Embryonic facial prominence (tissue), 1 donor: ENCODE results near the gene THRB.

Source experiments
- DNase-seq: peaks from one replicate; pipeline ENCODE4 v3.0.0-alpha.2; 2016; ENCODE audit errors: extremely low spot score

The THRB gene

DNA sequence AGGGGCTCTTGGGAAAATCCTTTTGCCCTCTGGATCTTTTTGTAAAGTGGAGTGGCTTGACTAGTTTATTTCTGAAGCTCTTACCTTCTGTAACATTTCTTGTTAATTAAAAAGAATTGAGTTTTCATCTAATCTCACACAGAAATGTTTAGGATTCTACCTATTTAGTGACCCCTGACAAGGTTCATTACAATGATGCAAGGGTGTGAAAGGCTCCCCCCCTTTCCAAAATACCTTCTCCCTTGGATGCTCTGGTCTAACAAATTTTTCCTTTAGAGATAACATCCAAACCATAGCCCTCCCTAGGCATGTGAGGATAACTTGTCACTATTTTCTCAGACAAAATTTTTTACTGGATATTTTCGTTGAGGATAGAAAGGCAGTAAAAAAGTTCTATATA, 223.9 kb downstream of the THRB start:
- DNase-seq = no peak

DNA sequence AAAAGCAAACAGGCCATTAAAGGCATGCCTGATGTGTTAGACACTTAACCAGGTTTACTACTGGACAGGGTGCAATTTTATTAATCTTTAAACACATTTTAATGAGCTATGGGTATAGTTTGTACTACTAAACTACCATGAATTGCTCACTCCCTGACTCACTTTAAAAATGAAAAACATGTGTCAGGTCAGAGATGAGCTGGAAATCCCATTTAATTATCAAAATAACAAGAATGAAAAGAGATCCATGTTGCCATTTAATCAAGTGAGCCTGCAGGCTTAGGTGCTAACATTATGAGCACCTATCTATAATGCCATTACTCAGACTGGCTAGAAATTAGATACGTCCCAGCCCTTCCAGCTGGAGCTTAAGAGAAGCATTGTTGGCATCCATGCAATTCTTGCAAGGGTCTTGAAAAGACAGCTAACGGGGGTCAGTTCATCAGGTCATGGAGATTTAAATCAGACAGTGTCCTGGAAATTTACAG, 224.4 kb downstream of the THRB start:
- no peak for DNase-seq

DNA sequence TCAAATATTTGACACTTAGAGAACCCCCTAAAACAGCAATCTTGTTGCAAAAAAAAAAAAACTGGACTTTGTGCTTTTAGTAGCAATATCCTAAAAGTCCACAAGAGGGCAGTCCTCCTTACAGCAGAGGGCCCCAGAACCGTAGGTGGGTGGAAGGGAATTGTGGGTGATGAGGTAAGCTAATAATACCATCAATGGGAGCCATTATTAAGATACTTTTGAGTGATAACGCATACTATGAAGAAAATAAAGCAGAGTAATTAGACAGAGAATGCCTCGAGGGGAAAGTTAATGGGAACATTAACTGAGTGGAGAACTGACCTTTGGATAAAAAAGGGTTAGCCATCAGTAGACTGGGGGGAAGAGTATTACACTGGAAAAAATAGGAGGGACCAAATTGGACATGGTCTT, 229.9 kb downstream of the THRB start:
- DNase-seq = no peak

DNA sequence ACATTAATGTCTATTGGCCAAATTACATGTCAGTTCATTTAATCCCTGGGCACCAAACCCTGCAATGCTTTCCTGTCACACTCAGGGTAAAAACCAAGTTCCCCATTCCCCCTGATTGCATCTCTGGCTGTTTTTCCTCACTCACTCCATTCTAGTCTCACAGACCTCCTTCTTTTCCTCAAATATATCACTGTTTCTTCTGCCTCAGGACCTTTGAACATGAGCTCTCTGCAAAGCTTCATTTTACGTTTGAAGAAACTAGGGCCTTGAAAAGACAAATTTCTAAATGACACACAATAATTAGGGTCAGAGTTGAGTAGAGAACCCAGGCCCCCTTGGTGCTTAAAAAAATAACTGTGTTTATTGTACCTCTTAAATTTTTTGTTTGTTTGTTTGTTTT, 230.6 kb downstream of the THRB start:
- DNase-seq = no peak

DNA sequence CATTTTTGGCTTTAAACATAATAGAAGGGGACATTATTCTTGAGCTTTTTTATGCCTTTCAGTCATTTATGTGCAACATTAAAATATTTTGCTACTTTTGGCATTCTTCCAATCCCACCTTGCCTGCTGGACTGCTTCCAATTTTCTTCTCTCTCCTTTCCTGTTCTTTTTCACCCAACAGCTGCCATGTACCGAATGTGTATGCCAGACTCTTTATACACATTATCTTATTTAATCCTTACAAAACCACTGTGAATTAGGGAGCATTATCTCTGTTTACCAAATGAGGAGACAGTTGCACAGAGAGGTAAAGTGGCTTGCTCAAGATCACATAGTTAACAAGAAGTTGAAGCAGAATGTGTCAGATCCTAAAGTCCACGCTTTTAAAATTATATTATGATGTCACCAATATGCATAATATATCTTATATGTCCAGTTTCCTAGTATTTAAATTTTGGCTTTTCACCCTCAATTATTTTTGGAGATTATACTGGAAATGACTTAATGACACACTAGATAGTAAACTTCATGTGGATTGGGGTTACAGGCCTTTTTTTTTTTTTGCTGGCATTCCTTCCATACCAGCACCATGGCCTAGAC, 231.5 kb downstream of the THRB start:
- DNase-seq = no peak

DNA sequence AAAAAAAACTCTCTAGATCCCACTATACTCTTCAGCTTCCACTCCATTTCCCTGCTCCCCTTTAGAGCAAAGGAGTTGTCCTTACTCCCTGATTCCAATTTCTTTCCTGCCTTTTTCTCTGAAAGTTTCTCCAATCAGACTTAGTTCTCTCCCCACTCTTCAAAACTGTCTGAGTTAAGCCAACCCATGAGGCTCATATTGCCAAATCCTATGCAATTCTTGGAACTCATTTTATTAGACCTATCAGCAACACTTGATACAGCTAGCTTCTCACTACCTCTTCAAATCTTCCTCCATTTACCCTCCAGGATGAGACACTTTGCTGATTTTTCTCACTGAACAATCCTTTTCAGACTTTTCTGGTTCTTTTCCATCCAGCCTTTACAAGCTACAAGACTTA, 233.1 kb downstream of the THRB start:
- DNase-seq = no peak

DNA sequence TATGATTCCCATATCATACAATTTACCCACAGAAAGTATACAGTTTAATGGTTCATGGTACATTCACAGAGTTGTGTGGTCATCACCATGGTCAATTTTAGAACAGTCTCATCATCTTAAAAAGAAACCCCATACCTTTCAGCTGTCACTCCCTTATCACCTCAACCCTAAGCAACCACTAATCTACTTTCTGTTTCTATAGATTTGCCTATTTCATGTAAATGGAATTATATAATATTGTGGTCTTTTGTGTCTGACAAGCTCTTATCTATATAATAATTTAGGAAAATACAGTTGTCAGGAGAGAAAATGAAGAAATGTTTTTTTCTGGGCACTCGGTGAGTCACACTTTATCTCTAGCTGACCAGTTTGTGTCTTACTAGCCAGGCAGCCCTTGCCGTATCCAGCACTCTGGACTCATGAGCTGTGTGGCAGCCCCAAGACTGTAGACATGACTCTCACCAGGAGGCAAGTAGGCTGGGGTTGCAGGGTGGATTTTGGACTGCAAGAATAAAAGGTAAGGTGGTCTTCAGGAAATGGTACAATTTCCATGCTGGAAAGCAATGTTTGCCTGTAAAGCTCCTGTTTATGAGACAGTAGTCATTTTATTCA, 234.6 kb downstream of the THRB start:
- no peak for DNase-seq

DNA sequence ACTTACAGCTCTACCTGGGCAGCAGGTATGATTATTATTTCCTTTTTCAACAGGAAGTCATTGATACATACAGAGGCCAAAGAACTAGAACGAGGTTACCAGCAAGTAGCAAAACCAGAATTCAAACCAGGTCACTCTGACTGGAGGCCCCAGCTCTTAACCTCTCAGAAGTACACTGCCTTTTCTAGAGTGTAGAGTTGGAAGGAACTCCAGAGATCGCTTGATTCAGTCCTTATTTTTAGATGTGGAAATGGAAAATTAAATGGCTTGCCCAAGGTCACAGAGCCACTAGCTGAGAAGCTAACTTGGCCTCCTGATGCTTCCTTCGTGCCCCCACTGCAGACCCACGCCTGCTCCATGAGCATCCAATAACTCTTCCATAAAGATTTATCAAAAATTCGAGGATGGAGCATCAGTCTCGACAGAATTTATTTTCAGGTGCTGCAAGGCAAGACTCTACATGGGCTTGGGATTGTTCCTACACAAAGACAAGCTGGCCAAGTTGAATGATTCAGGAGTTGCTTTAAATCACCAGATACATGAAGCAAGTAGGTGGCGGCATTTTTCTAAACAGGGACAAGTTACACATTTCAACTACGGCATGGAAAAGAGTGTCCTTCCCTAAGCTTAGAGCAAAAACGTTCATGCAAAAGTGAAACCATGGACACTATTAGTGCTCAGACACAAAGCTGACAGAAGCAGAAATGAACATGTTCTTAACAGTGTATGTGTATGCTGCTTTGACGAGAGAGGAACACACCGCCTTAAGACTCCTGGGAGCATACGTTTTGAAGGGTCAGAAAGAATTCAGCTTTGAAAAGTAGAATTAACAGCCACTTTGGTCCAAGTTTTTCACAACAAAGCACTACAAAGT, 235.7 kb downstream of the THRB start:
- no peak for DNase-seq

DNA sequence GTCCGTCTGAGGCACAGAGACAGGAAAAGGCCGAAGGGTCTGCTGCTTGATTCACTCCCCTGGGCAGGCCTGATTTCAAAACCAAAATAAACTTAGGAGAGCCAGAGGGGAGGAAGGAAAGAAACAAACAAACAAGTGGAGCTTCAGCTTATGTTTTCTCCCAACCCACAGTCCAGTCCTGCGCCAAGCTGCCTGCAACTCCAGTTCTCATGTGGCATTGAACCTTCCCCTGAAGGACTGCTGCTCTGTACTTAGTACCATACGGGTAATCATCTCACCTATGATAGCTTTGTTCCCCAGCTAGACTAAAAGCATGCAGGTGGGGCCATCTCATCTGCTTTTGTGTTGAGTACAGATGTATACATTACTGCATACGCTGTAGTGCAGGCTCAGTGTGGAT, 236.4 kb downstream of the THRB start:
- no peak for DNase-seq

DNA sequence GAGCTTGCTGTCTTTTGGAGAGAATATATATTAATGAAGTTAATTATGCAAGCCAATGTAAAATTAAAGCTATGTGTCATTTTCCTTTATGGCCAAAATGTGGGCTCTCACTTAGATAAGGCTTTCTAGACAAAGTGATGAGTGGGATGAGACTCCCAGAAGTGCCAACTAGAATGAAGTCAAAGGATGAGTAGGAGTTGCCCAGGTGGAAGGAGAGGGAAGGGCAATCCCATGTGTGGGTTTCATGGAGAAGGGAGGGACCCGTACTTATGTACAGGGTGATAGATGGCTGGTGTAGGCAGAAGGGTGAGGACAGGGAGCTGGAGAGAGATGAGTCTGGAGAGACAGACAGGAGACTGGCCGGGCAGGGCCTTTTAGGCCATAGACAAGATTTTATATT, 239.2 kb downstream of the THRB start:
- DNase-seq = no peak

DNA sequence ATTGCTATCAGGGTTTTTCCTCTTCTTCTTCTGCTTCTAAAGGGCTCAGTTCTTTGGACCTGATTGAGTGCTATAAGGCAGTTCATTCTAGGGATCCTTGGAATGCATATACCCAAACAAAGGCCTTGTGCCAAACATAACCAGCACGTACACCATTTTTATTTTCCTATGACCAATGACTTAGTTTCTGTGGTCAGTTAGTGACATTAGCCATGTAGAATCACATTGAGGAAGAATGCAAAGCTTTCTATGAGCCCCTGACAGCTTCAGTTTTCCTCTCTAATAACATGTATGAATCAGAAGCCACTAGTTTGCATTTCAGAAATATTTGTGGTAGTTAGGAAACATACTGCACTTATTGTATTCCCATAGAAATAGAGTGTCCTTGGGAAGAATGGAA, 240.0 kb downstream of the THRB start:
- no peak for DNase-seq

DNA sequence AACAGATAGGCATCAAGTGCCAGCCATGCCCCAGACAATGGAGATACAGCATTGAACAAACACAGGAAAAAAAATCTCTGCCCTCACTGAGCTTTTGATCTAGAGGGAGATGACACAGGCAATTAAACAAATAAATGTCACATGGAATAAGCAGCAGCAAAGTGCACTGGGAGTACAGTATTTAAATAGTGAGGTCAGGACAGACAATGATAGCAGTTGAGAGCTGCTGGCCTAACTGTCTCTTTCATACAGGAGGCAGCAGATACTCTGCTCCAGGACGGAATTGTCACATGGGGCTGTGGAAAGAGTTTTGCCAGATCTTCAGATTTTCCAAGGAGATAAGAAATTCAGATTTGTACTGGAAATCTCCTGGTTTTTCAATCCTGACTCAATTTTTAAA, 241.3 kb downstream of the THRB start:
- no peak for DNase-seq

DNA sequence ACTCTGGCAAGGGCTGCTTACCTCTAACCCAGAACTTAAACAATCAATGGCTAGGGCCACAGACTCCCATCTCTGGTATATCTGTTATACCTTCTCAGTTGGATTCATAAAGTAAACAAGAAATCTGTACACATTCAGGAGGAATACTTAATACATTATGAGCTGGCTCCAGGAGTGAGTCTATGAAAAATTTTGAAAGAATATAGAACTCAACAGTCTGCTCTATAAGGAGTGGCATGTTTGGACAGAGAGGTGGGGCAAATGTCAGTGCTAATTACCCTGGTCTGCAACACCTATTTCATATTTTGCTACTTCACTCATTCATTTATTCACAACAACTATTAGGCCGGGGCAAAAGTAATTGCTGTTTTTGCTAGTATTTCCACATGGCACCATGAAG, 245.1 kb downstream of the THRB start:
- no peak for DNase-seq

DNA sequence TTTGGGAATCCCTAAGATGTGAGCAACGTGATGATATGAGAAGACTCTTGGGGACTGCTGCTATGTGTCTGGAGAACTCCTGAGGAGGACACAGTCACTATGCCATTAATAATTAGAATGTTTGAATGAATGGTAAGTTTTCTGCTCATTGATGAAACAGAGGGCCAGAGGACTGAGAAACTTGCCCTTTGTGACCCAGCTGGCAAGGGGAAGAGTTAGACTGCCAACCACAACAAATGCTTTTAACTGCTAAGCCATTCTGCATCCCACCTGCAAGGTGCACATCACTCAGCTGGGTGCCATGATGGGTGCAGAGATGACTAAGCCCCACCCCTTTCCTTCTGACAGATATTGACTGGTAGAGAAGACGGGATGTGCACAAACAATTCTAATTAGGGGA, 249.6 kb downstream of the THRB start:
- DNase-seq = no peak

DNA sequence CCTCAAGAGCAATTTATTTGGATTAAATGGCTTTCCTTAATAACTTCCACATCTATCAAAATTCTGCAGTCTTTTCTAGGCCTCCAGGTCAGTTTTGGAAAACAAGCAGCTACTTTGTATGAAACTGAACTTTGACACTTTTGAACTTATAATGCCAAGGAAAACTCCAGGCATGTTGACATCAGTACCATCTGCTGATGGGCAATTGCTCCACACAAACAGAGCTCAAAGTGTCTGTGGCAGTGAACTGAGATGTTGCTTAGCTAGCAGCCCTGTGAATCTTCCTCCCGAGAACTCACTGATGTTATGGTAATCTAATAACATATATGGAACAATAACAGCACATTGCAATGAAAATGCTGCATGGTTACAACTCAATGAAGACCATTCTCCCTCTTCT, 250.2 kb downstream of the THRB start:
- no peak for DNase-seq

DNA sequence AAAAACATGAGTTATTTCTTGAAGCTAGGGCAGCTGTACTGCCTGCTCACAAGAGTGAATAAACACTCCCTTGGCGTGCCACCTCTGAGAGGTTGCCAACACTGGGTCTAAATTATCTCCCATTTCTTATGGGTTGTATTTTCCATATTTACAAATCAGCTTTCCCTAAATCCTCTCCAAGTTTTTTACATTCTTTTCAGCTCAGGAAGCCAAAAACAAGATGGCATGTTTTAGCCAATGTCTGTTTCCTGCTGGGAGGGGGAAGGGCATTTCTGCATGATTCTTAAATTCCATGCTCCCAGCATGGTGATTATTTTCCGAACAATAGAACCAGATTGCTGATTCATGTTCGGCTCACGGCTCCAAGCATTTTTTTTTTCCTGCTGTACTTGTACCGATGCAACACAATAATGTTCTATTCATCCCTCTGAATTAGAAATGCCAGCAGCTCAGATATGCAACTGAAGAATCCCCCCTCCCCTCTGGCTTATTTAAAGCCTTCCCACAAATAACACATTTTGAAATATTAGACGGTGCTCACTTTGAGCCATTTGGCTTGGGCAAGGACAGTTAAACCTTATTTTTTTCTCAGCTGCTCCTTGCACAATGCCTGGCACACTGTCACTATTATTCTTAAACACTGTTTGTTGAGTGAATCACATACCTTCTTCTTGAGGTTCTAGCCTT, 252.5 kb downstream of the THRB start:
- DNase-seq = peak; percentile 42

DNA sequence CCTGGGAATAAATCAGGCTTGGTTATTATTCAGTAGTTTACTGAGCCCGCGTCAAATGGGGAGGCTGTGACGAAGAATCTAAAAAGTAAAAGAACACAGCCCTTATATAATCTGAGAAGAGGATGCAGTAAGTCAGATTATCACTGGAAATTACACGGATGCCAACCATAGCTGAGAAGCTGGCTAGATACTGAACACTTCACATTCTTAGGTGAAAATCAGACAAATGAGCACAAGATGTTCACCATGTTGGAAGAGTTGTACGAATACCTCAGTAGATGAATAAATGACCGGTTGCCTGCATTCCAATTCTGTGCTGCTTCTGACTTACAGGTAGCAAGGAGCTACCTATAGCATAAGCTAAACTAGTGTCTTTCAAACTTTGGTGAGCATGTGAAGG, 254.3 kb downstream of the THRB start:
- no peak for DNase-seq

DNA sequence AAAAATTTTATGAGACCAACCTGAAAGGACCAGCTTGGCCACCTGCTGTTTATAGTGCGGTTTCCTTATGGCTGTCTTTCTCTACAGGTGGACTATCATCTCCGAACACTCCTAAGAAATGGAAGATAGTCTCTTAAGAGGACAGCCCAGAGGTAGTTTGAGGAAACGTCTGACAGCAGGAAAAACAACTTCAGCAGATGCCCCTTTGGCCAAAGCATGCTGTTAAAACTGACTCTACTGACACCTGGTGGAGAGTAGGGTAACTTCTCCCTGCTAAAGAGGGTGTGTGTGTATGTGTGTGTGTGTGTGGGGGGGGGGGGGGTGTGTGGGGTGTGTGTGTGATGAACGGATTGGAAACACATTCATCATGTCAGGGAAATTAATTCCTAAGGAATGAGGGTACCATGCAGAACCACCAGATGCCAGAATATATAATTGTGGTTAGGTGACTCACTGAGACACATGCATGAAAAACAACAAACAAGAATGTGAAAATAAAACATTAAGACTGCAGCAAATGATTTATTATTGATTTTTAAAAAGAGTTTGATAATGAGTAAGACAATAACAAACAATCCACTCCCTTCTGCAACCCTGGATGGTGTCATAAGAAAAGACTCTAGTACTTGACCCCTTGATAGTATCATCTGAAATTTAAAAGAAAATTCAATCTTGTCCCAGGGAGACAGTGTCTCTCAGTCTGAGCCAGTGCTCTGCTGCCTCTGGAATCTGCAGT, 256.5 kb downstream of the THRB start:
- DNase-seq = peak; percentile 37

DNA sequence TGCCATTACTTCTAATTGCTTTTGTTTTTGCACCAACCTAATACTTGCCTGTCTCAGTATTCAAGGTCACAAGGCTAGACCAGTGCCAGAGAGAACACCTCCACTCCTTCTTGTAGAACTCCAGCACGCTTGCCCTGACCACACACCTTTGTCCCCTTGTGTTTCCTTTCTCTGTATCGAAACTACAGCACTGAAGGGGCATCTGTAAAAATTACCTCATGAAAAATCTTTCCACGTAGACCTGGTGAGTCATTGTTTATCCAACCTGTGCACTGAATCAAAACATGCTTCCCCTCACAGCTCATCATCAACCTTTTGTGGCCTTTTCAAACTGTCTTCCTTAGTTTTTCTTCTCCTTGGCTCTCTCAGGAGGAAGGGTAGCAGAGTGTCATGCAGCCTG, 259.5 kb downstream of the THRB start:
- DNase-seq = no peak

DNA sequence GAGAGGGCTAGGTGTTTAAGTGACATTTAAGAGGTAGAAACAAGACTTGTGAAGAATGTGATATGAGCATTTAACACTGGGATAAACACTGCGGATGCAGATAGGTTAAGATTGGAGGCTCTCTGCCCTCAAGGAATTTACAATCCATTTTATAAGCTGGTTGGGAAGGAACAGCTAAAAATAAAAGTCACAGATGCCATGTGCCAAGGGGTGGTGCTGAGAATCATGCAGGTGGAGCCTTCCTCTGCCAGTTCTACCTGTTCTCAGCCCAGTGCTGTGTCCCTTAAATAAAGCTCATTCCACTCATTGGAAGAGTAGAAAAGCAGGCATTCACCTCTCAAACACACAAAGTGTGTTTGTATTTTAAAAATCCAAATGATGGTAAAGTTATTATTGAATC, 261.9 kb downstream of the THRB start:
- no peak for DNase-seq

DNA sequence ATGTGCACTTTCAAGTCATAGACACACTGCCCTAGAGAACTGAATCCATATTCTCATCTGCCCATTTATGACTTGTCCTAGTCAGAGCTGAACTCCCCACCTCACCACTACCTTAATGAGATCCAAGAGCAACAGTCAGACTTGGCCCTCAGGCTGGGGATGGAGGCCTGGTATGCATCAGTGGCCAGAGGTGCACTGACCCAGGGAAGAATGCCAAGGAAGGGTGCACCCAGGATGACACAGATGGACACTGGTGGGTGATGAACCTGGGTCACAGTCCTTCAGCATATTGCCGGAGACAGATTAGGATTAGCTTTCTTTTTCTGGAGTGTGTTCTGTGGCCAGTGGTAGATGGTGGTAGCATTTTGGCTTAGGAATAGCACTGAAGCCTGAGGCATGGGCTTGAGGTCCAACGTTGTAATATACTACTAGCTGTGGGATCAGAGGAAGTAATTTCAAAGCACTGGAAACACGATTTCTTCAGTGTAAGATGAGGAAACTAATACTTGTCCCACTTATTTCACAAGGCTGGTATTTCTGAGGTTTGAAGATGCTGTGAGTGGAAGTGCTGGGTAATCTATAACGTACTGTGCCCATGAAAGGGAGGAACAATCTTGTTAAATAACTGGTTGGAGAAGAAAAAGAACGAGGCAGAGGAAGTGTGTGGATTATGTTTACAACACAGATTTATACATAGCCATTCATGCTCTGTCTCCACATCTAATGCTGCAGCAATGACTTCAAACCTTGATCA, 265.0 kb downstream of the THRB start:
- no peak for DNase-seq
